RWPE1 (cell line): ENCODE measurements around the gene NANOS2.

Source experiments
- CTCF ChIA-PET: fragments of 350-600 bp; sonication (Branson Sonifier 250); formaldehyde crosslinking; extraction: SDS; loops from one replicate; lab custom pipeline; 2021; lab: Yijun Ruan, JAX
- POLR2A ChIA-PET: fragments of 400-600 bp; formaldehyde crosslinking; extraction: SDS; loops from one replicate; lab custom pipeline; 2020; ENCODE audit warnings: antibody characterized with exemption; ENCODE audit not compliant: low non-redundant PET; lab: Yijun Ruan, JAX
- DNase-seq: peaks from one replicate; pipeline ENCODE4 v3.0.0; 2012; ENCODE audit warnings: low spot score
- H3K27ac ChIP-seq: fragments of 450-650 bp; 2 replicates; pipeline ENCODE4 v1.5.1; 2017
- CTCF ChIP-seq: fragments of 450-650 bp; conservative IDR thresholded peaks from 2 replicates; pipeline ENCODE4 v1.5.1; 2017; ENCODE audit warnings: low read depth, mild to moderate bottlenecking

NANOS2 gene

GRCh38 chr19:45906221-45906620 lies 8.4 kb downstream of the NANOS2 start:
- CTCF ChIA-PET: no interaction called here
- no peak for DNase-seq
- H3K27ac ChIP-seq: peak overlapping the region; percentile 61
- POLR2A ChIA-PET: no interaction called here
- TF ChIP-seq CTCF: no peak

- CTCF ChIA-PET: no interaction called here
- no peak for DNase-seq
- no peak overlapping the region for H3K27ac ChIP-seq
- POLR2A ChIA-PET: no interaction called here
- TF ChIP-seq CTCF: no peak
These were observed 9.6 kb downstream of the NANOS2 start for GRCh38 chr19:45905011-45905410.

- CTCF ChIA-PET: no interaction called here
- peak overlapping the region; percentile 85 for H3K27ac ChIP-seq
- TF ChIP-seq CTCF: no peak
- peak; percentile 100 for DNase-seq
- POLR2A ChIA-PET: interaction anchor here (0.5 to 0.6 kb wide), 3 partner anchors 17 to 232 kb away, joined by 3 to 6 read pairs (median 4); partner anchors contain the start of gene IRF2BP1
These were observed 11.6 kb downstream of the NANOS2 start for GRCh38 chr19:45902651-45903625.

- CTCF ChIA-PET: interaction anchor here (0.6 to 1.2 kb wide), 3 partner anchors 160 to 396 kb away, joined by 3 read pairs; no protein-coding TSS in a partner anchor
- no peak for DNase-seq
- TF ChIP-seq CTCF: no peak
- H3K27ac ChIP-seq: peak within 1 kb of the TSS; percentile 85
- POLR2A ChIA-PET: interaction anchor here (0.5 to 0.6 kb wide), 2 partner anchors 16 to 232 kb away, joined by 3 to 6 read pairs; partner anchors contain the start of gene IRF2BP1
These were observed 12.5 kb downstream of the NANOS2 start, which contains the start of gene MYPOP for GRCh38 chr19:45901912-45902650. MYPOP (minus strand) TSS chr19:45902613; CDS start chr19:45901773, 840 bp downstream.

- CTCF ChIA-PET: interaction anchor here (0.6 to 1.2 kb wide), 2 partner anchors 159 to 176 kb away, joined by 3 read pairs; no protein-coding TSS in a partner anchor
These were observed 13.1 kb downstream of the NANOS2 start for GRCh38 chr19:45901432-45901911.

More at GRCh38 chr19:45901432-45901911, 13.1 kb downstream of the NANOS2 start:
- TF ChIP-seq CTCF: no peak
- POLR2A ChIA-PET: no interaction called here
- peak overlapping the region; percentile 85 for H3K27ac ChIP-seq
- DNase-seq: no peak
